PC-3 (cell line): ENCODE data around the gene ACADS. TPM values are rescaled to one million over a fixed set of nuclear protein-coding genes. Genes with fewer than 3 reads are reported as not detected.

Experiments used
- total RNA-seq: library from RNA; depleted of rRNA; stranded (reverse); fragments of >200 nt; gene quantifications from 2 replicates; pipeline ENCODE4 v1.2.3, GENCODE V29; 2014; rRNA removed

Gene ACADS
- total RNA-seq, 1 experiment from 2014 or later = 19.6 TPM

Other genes starting within 250 kb of the ACADS start
- 283 and 396 TPM in 2 replicates for gene DYNLL1, start 229.7 kb upstream of the ACADS start, total RNA-seq
- 40.4 and 41.2 TPM in 2 replicates for gene COQ5, start 196.7 kb upstream of the ACADS start, total RNA-seq
- 79.7 and 161 TPM in 2 replicates for gene RNF10, start 191.5 kb upstream of the ACADS start, total RNA-seq
- 83.8 and 89.8 TPM in 2 replicates for gene POP5, start 144.4 kb upstream of the ACADS start, total RNA-seq
- gene CABP1, start 85.2 kb upstream of the ACADS start, total RNA-seq = not detected in 2 replicates
- gene MLEC, start 38.7 kb upstream of the ACADS start, total RNA-seq = 158 and 166 TPM in 2 replicates
- gene UNC119B, start 15.4 kb upstream of the ACADS start, total RNA-seq = 15.9 and 23.8 TPM in 2 replicates
- 18.8 and 20.3 TPM in 2 replicates for gene SPPL3, start 178.5 kb downstream of the ACADS start, total RNA-seq